Astrocyte of the cerebellum (primary cell): ENCODE data around the gene STARD13.

Experiments
- DNase-seq: peaks from one replicate; pipeline ENCODE4 v3.0.0-alpha.2; 2011; ENCODE audit warnings: low read depth
- H3K4me3 ChIP-seq: 2 replicates; pipeline ENCODE4 v1.5.1; 2011; ENCODE audit warnings: mild to moderate bottlenecking, low read depth, low read length, moderate library complexity
- in situ Hi-C: cut with HindIII; loops from 2 replicates; pipeline ENCODE4 v1.10.0; 2017; ENCODE audit warnings: low sequenced_read_pairs
- TF ChIP-seq, protein P1 (sequence below): IDR thresholded peaks from 2 replicates; pipeline ENCODE4 v1.5.1; 2012; ENCODE audit warnings: low read length, low read depth, moderate library complexity, mild to moderate bottlenecking; ENCODE audit errors: missing control alignments

The STARD13 gene

GRCh38 chr13:33318744-33319143 is 33.2 kb upstream of the STARD13 start:
- no peak overlapping the region for H3K4me3 ChIP-seq
- DNase-seq, result no peak
- in situ Hi-C loops, result no loop called here
- TF ChIP-seq, protein P1, sequence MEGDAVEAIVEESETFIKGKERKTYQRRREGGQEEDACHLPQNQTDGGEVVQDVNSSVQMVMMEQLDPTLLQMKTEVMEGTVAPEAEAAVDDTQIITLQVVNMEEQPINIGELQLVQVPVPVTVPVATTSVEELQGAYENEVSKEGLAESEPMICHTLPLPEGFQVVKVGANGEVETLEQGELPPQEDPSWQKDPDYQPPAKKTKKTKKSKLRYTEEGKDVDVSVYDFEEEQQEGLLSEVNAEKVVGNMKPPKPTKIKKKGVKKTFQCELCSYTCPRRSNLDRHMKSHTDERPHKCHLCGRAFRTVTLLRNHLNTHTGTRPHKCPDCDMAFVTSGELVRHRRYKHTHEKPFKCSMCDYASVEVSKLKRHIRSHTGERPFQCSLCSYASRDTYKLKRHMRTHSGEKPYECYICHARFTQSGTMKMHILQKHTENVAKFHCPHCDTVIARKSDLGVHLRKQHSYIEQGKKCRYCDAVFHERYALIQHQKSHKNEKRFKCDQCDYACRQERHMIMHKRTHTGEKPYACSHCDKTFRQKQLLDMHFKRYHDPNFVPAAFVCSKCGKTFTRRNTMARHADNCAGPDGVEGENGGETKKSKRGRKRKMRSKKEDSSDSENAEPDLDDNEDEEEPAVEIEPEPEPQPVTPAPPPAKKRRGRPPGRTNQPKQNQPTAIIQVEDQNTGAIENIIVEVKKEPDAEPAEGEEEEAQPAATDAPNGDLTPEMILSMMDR, result no peak

GRCh38 chr13:33318037-33318436 is 32.5 kb upstream of the STARD13 start:
- DNase-seq, result no peak
- TF ChIP-seq, protein P1, result no peak
- in situ Hi-C loops, result no loop called here
- H3K4me3 ChIP-seq, result no peak overlapping the region

DNA sequence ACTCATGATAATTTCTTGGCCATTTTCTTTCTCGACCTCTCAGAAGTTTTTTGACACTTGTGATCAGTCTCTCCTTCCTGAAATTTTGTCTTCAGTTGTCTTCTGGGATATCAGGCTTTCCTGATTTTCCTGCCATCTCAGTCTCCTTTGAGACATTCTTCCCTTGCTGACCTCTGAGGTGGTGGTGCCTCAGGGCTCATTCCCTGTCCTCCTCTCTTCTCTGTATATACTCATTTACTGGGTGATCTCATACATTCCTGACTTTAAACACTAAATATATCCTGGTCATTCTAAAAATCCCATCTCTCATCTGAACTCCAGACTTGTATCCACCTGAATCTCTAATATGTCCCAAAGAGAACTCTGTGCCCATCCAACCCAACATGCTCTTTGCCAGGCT is 31.3 kb upstream of the STARD13 start:
- TF ChIP-seq, protein P1, result no peak
- no peak overlapping the region for H3K4me3 ChIP-seq
- DNase-seq, result no peak
- in situ Hi-C loops, result no loop called here

- TF ChIP-seq, protein P1, result no peak
- in situ Hi-C loops, result no loop called here
- no peak for DNase-seq
- H3K4me3 ChIP-seq, result no peak overlapping the region
Observed at GRCh38 chr13:33313504-33313903, 27.9 kb upstream of the STARD13 start.

DNA sequence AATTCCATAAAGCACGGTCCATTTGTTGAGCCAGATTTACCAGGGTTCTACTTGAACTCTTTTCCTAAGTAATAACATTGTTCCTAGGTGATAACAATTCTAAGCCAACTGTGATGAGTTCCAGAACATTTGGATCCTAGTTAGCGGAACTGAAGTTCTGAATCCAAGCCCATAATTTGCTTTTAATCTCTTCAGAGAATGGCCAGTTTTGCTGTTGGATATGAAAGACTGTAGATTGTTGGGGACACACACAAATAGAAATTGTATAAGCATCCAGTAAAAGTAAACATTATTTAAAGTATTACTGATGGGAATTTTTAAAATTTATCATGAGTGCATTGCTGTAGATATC is 27.3 kb upstream of the STARD13 start:
- in situ Hi-C loops, result no loop called here
- no peak for DNase-seq
- TF ChIP-seq, protein P1, result no peak
- H3K4me3 ChIP-seq, result no peak overlapping the region

DNA sequence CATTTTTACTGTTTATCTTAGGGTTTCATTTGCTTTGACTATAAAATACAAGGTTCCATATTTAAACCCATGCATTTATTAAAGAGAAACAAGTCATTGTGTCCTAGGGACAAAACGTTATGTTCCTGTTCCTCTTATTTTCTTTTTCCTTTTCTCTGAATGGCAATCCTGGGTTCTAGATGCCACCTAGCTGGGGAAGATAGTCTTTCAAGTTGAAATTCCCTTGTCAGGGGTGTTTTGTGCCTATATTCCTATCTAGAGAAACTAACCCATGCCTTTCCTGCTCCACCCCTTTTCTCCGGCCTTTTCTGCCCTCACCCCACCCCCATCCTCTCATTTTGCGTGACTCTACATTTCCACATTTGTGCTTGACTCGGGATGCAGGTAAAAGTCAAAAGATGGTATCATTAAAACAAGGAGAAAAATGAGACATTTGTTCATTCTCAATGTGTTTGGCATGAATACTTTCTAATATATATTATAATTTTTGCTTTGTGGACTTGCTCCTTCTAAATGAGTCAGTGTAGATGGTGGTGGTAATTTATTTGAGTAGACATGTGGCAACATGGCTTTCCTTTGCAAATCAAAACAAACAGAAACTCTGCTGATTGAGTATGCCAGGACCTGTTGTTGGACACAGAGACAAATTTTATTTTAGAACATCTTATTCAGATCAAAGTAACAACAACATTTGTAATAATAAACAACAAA is 26.8 kb upstream of the STARD13 start:
- peak; percentile 8 for DNase-seq

More for the DNA sequence above, 26.8 kb upstream of the STARD13 start:
- in situ Hi-C loops, result no loop called here
- no peak overlapping the region for H3K4me3 ChIP-seq
- TF ChIP-seq, protein P1, result no peak
